Neural cell (in vitro differentiated cells): ENCODE data around the gene CFAP100. TPM values are rescaled to one million over a fixed set of nuclear protein-coding genes. Genes with fewer than 3 reads are reported as not detected.

Experiments used
- H2AFZ ChIP-seq: fragments of 200-600, 300-800 bp; sonication (generic), shearing (Covaris generic); 2 replicates; pipeline ENCODE4 v1.6.0; 2014; ENCODE audit warnings: low read depth, mild to moderate bottlenecking, antibody characterized with exemption, low read length, moderate library complexity
- H3F3A ChIP-seq: fragments of 200-600 bp; shearing (Covaris generic); 2 replicates; pipeline ENCODE4 v1.6.1; 2016; ENCODE audit warnings: mild to moderate bottlenecking, moderate library complexity, mixed read lengths, antibody characterized with exemption, low read length; ENCODE audit not compliant: insufficient read depth, poor library complexity, severe bottlenecking
- H3K27ac ChIP-seq: fragments of 200-600, 300-800 bp; sonication (generic), shearing (Covaris generic); 2 replicates; pipeline ENCODE4 v1.5.1; 2014; ENCODE audit warnings: mild to moderate bottlenecking, low read length, moderate library complexity
- H3K27me3 ChIP-seq: fragments of 300-800, 200-600 bp; sonication (generic), shearing (Covaris generic); 2 replicates; pipeline ENCODE4 v1.6.0; 2014; ENCODE audit warnings: mild to moderate bottlenecking, low read depth, low read length, moderate library complexity; ENCODE audit not compliant: insufficient read depth
- H3K36me3 ChIP-seq: fragments of 300-800, 200-600 bp; sonication (generic), shearing (Covaris generic); 2 replicates; pipeline ENCODE4 v1.5.1; 2014; ENCODE audit warnings: mild to moderate bottlenecking, antibody characterized with exemption, low read length, moderate library complexity; ENCODE audit not compliant: insufficient read depth
- H3K4me2 ChIP-seq: fragments of 300-800, 200-600 bp; sonication (generic), shearing (Covaris generic); 2 replicates; pipeline ENCODE4 v1.6.0; 2014; ENCODE audit warnings: mild to moderate bottlenecking, low read length
- H3K4me3 ChIP-seq: fragments of 300-800, 200-600 bp; sonication (generic), shearing (Covaris generic); 2 replicates; pipeline ENCODE4 v1.5.1; 2014; ENCODE audit warnings: mild to moderate bottlenecking, low read length, moderate library complexity
- H3K79me2 ChIP-seq: fragments of 200-600 bp; shearing (Covaris generic); replicated peaks from 2 replicates; pipeline ENCODE4 v1.6.0; 2014; ENCODE audit warnings: mild to moderate bottlenecking, low read length, moderate library complexity; ENCODE audit not compliant: insufficient read depth
- H3K9ac ChIP-seq: fragments of 300-800, 200-600 bp; sonication (generic), shearing (Covaris generic); 2 replicates; pipeline ENCODE4 v1.6.1; 2016; ENCODE audit warnings: mild to moderate bottlenecking, low read length, mixed read lengths
- H3K9me2 ChIP-seq: fragments of 200-600 bp; shearing (Covaris generic); 2 replicates; pipeline ENCODE4 v1.6.1; 2016; ENCODE audit warnings: mild to moderate bottlenecking, low read length, mixed read lengths; ENCODE audit not compliant: insufficient read depth
- H3K9me3 ChIP-seq: fragments of 200-600, 300-800 bp; sonication (generic), shearing (Covaris generic); 2 replicates; pipeline ENCODE4 v1.6.1; 2016; ENCODE audit warnings: mild to moderate bottlenecking, mixed run types, low read length, moderate library complexity, mixed read lengths
- H4K20me1 ChIP-seq: fragments of 200-600 bp; shearing (Covaris generic); 2 replicates; pipeline ENCODE4 v1.6.1; 2016; ENCODE audit warnings: mild to moderate bottlenecking, mixed run types; ENCODE audit not compliant: insufficient read depth
- EP300 ChIP-seq: fragments of 450-650 bp; conservative IDR thresholded peaks from 2 replicates; pipeline ENCODE4 v1.6.1; 2014; ENCODE audit warnings: antibody characterized with exemption, mild to moderate bottlenecking, moderate library complexity; ENCODE audit not compliant: poor library complexity, severe bottlenecking
- EZH2 ChIP-seq: fragments of 200-600, 300-800 bp; shearing (Covaris generic), sonication (generic); IDR thresholded peaks from 2 replicates; pipeline ENCODE4 v1.6.1; 2014; ENCODE audit warnings: antibody characterized with exemption, low read length, borderline replicate concordance, mild to moderate bottlenecking; ENCODE audit not compliant: insufficient read depth, poor library complexity, severe bottlenecking
- MXI1 ChIP-seq: fragments of 450-650 bp; conservative IDR thresholded peaks from 2 replicates; pipeline ENCODE4 v1.6.1; 2014; ENCODE audit warnings: antibody characterized with exemption, mild to moderate bottlenecking; ENCODE audit not compliant: poor library complexity, severe bottlenecking
- POLR2AphosphoS5 ChIP-seq: IDR thresholded peaks from 2 replicates; pipeline ENCODE4 v1.6.1; 2012
- RAD21 ChIP-seq: fragments of 450-650 bp; conservative IDR thresholded peaks from 2 replicates; pipeline ENCODE4 v1.6.1; 2014; ENCODE audit warnings: antibody characterized with exemption, mild to moderate bottlenecking, moderate library complexity
- SMC3 ChIP-seq: fragments of 450-650 bp; conservative IDR thresholded peaks from 2 replicates; pipeline ENCODE4 v1.6.1; 2014; ENCODE audit warnings: antibody characterized with exemption, mild to moderate bottlenecking, moderate library complexity; ENCODE audit not compliant: poor library complexity
- TAF1 ChIP-seq: IDR thresholded peaks from 2 replicates; pipeline ENCODE4 v1.6.1; 2012; ENCODE audit warnings: low read depth
- polyA plus RNA-seq: library from polyadenylated mRNA; depleted of rRNA; stranded (reverse); fragments of >200 nt; gene quantifications from 2 replicates; pipeline ENCODE4 v1.2.3, GENCODE V29; 2014
- TF ChIP-seq, protein P1 (sequence below): IDR thresholded peaks from 2 replicates; pipeline ENCODE4 v1.6.1; 2012; ENCODE audit warnings: borderline replicate concordance
- TF ChIP-seq, protein P2 (sequence below): fragments of 450-650 bp; IDR thresholded peaks from 2 replicates; pipeline ENCODE4 v1.5.1; 2014; ENCODE audit warnings: antibody characterized with exemption, mild to moderate bottlenecking, moderate library complexity; ENCODE audit not compliant: poor library complexity, severe bottlenecking

Gene CFAP100
- polyA plus RNA-seq, 1 donor from 2014 or later = not detected

DNA sequence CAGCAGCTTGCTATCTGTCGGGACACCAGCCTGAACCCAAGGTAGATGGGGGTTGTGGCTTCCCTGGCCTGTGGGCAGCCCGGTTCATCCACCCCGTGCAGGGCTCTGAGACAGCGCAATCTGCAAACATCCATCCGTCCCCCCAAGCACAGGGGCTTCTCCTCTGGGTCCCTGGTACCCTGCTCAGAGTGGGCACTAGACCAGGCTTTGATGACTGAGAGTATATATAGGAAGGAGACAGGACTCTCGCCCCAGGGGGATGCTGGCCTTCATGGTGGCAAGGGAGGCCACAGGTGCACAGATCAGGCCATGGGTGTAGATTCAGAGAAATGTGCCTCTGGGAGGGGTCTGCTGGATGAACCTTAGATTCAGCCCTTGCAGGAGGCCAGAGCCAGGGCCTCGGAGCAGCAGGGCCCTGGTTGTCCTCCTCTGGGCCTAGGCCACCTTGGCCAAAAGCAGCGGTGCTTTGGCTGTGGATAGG, 40.3 kb downstream of the CFAP100 start:
- no peak overlapping the region for H3K9ac ChIP-seq
- H3K36me3 ChIP-seq = no peaks in the 10 kb centered on the region
- no peak overlapping the region for H3K4me2 ChIP-seq
- no peaks in the 10 kb centered on the region for H3F3A ChIP-seq
- no peak for TF ChIP-seq RAD21
- no peak for TF ChIP-seq EP300
- TF ChIP-seq TAF1 = no peak
- TF ChIP-seq MXI1 = no peak
- no peak for TF ChIP-seq SMC3
- TF ChIP-seq POLR2AphosphoS5 = no peak
- TF ChIP-seq, protein P1, sequence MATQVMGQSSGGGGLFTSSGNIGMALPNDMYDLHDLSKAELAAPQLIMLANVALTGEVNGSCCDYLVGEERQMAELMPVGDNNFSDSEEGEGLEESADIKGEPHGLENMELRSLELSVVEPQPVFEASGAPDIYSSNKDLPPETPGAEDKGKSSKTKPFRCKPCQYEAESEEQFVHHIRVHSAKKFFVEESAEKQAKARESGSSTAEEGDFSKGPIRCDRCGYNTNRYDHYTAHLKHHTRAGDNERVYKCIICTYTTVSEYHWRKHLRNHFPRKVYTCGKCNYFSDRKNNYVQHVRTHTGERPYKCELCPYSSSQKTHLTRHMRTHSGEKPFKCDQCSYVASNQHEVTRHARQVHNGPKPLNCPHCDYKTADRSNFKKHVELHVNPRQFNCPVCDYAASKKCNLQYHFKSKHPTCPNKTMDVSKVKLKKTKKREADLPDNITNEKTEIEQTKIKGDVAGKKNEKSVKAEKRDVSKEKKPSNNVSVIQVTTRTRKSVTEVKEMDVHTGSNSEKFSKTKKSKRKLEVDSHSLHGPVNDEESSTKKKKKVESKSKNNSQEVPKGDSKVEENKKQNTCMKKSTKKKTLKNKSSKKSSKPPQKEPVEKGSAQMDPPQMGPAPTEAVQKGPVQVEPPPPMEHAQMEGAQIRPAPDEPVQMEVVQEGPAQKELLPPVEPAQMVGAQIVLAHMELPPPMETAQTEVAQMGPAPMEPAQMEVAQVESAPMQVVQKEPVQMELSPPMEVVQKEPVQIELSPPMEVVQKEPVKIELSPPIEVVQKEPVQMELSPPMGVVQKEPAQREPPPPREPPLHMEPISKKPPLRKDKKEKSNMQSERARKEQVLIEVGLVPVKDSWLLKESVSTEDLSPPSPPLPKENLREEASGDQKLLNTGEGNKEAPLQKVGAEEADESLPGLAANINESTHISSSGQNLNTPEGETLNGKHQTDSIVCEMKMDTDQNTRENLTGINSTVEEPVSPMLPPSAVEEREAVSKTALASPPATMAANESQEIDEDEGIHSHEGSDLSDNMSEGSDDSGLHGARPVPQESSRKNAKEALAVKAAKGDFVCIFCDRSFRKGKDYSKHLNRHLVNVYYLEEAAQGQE = no peak
- TF ChIP-seq, protein P2, sequence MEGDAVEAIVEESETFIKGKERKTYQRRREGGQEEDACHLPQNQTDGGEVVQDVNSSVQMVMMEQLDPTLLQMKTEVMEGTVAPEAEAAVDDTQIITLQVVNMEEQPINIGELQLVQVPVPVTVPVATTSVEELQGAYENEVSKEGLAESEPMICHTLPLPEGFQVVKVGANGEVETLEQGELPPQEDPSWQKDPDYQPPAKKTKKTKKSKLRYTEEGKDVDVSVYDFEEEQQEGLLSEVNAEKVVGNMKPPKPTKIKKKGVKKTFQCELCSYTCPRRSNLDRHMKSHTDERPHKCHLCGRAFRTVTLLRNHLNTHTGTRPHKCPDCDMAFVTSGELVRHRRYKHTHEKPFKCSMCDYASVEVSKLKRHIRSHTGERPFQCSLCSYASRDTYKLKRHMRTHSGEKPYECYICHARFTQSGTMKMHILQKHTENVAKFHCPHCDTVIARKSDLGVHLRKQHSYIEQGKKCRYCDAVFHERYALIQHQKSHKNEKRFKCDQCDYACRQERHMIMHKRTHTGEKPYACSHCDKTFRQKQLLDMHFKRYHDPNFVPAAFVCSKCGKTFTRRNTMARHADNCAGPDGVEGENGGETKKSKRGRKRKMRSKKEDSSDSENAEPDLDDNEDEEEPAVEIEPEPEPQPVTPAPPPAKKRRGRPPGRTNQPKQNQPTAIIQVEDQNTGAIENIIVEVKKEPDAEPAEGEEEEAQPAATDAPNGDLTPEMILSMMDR = no peak
- no peak for TF ChIP-seq EZH2
- no peak overlapping the region for H2AFZ ChIP-seq
- peaks cover 3% of the 10 kb centered on the region for H3K9me3 ChIP-seq
- H3K27me3 ChIP-seq = no peaks in the 10 kb centered on the region
- H3K79me2 ChIP-seq = no peaks in the 10 kb centered on the region
- H4K20me1 ChIP-seq = no peaks in the 10 kb centered on the region
- no peak overlapping the region for H3K4me3 ChIP-seq
- no peak overlapping the region for H3K27ac ChIP-seq
- no peaks in the 10 kb centered on the region for H3K9me2 ChIP-seq

DNA sequence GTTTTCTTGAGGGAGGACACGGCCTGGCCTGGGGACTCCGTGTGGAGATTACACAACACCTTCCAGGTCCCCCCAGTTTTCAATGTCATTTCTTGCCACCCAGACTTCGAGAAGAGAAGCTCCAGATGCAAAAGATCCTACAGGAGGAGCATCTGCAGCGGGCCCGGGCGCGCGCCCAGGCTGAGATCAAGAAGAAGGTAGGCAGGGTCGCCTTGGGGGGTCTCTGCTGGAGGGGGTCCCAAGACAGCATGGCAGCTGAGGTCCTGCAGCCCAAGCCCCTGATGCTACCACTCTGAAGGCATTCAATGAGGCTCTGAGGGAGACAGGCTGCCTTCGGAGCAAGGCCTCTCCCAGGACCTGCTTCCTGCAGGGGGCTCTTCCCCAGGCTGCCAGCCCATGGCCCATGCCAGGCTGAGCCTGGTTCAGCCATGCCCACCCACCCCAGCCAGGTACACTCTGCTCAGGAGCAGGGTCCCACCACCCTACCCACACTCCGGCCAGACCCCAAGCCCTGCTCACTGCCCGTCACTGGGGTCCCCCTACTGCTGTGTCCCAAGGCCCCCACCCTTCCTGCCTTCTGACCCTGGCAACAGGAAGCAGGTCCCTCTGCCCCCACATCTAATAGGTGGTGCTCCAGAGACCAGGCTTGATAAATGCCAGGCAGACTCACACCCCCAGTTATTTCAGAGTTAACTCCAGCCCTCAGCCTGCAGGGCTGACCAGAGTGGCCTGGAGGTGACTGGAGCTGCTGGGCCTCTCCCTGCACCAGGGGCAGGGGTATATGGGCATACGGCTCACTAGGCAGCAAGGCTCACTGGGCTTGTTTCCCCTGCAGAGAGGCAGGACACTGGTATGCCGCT, 41.0 kb downstream of the CFAP100 start:
- H3K9me3 ChIP-seq = peaks cover 3% of the 10 kb centered on the region
- TF ChIP-seq, protein P1 = no peak
- TF ChIP-seq EP300 (no peak), SMC3 (no peak), MXI1 (no peak), EZH2 (no peak)
- TF ChIP-seq, protein P2 = no peak
- no peaks in the 10 kb centered on the region for H3K36me3 ChIP-seq

More for the DNA sequence above, 41.0 kb downstream of the CFAP100 start:
- Histone ChIP-seq H3K79me2 (no peaks in the 10 kb centered on the region), H3K9me2 (no peaks in the 10 kb centered on the region), H3K4me2 (no peak overlapping the region), H4K20me1 (no peaks in the 10 kb centered on the region), H2AFZ (no peak overlapping the region), H3F3A (no peaks in the 10 kb centered on the region), H3K4me3 (no peak overlapping the region), H3K9ac (no peak overlapping the region), H3K27ac (no peak overlapping the region), H3K27me3 (no peaks in the 10 kb centered on the region)
